ENCODE data around the gene PXMP4.

PXMP4 gene

GRCh38 chr20:33681728-33682353 lies 38.3 kb downstream of the PXMP4 start:
- no peak for DNase-seq (ENCODE audit: low spot score)

GRCh38 chr20:33681288-33681687 lies 38.8 kb downstream of the PXMP4 start:
- no peak for DNase-seq (ENCODE audit: low spot score)

- DNase-seq (ENCODE audit: low spot score) = no peak
Measured at GRCh38 chr20:33680686-33681085, 39.4 kb downstream of the PXMP4 start.

- no peak for DNase-seq (ENCODE audit: low spot score)
Measured at GRCh38 chr20:33679758-33680485, 40.2 kb downstream of the PXMP4 start.

- DNase-seq (ENCODE audit: low spot score) = no peak
Measured at GRCh38 chr20:33677991-33678702, 42.0 kb downstream of the PXMP4 start.

- no peak for DNase-seq (ENCODE audit: low spot score)
Measured at GRCh38 chr20:33676652-33677645, 43.2 kb downstream of the PXMP4 start.

- DNase-seq (ENCODE audit: low spot score) = no peak
Measured at GRCh38 chr20:33676121-33676520, 44.0 kb downstream of the PXMP4 start.

GRCh38 chr20:33675136-33675959 lies 44.8 kb downstream of the PXMP4 start:
- DNase-seq (ENCODE audit: low spot score) = no peak

GRCh38 chr20:33674294-33675135 lies 45.6 kb downstream of the PXMP4 start, which contains the start of gene NECAB3:
NECAB3 (minus strand) TSS chr20:33674428; CDS start chr20:33674352, 76 bp downstream.
- DNase-seq (ENCODE audit: low spot score) = peak; percentile 84

GRCh38 chr20:33673410-33674293 lies 46.5 kb downstream of the PXMP4 start:
- no peak for DNase-seq (ENCODE audit: low spot score)

GRCh38 chr20:33673114-33673409 lies 47.0 kb downstream of the PXMP4 start:
- DNase-seq (ENCODE audit: low spot score) = no peak

- DNase-seq (ENCODE audit: low spot score) = no peak
Measured at GRCh38 chr20:33672426-33673113, 47.5 kb downstream of the PXMP4 start.

GRCh38 chr20:33671573-33672288 lies 48.4 kb downstream of the PXMP4 start:
- no peak for DNase-seq (ENCODE audit: low spot score)

- no peak for DNase-seq (ENCODE audit: low spot score)
Measured at GRCh38 chr20:33670715-33671499, 49.2 kb downstream of the PXMP4 start.

GRCh38 chr20:33669873-33670640 lies 50.1 kb downstream of the PXMP4 start:
- no peak for DNase-seq (ENCODE audit: low spot score)

GRCh38 chr20:33669224-33669623 lies 50.9 kb downstream of the PXMP4 start:
- no peak for DNase-seq (ENCODE audit: low spot score)

Data from LoVo (cell line).